B cell (primary cell): ENCODE measurements around the gene IL17RE. TPM values are rescaled to one million over a fixed set of nuclear protein-coding genes. Genes with fewer than 3 reads are reported as not detected.

Source experiments
- ATAC-seq: fragments of 200-7000 bp; cut with Tn5 transposase; one replicate; pipeline ENCODE4 v1.10.0; 2021; ENCODE audit warnings: low read depth, mild to moderate bottlenecking, moderate number of reproducible peaks, moderate library complexity
- CTCF ChIA-PET: fragments of 350-600 bp; sonication (Branson Sonifier 250); formaldehyde crosslinking; loops from one replicate; lab custom pipeline; 2021; ENCODE audit warnings: antibody characterized with exemption, inconsistent platforms; lab: Charles Lee
- POLR2A ChIA-PET: fragments of 350-600 bp; sonication (Branson Sonifier 250); formaldehyde crosslinking; loops from one replicate; lab custom pipeline; 2021; ENCODE audit warnings: antibody characterized with exemption; lab: Charles Lee
- DNase-seq: peaks from one replicate; pipeline ENCODE4 v3.0.0; 2013
- H2AFZ ChIP-seq: 2 replicates; pipeline ENCODE4 v1.6.1; 2012; ENCODE audit warnings: mild to moderate bottlenecking, low read depth, low read length; ENCODE audit not compliant: insufficient read depth, poor library complexity, severe bottlenecking
- H3K27ac ChIP-seq, 2 donors: 1 replicate in 1 of 2; 2 replicates in 1 of 2; pipeline ENCODE4 v1.5.1; 2012 to 2013; ENCODE audit warnings: low read length in 2 of 2, mild to moderate bottlenecking in 2 of 2, moderate library complexity in 1 of 2
- H3K27me3 ChIP-seq, 4 experiments: fragments of 200-600 bp in 1 of 4; sonication (generic) in 1 of 4; replicated peaks in 1 of 4; 1 replicate in 2 of 4; 2 replicates in 2 of 4; pipeline versions ENCODE4 v1.6.1 to v1.7.0; 2013 to 2016; ENCODE audit warnings: low read length in 3 of 4, mild to moderate bottlenecking in 2 of 4, mixed read lengths in 1 of 4, moderate library complexity in 1 of 4; ENCODE audit not compliant: insufficient read depth in 4 of 4, control insufficient read depth in 3 of 4; ENCODE audit errors: control extremely low read depth in 1 of 4
- H3K36me3 ChIP-seq, 2 experiments: replicated peaks in 1 of 2; 1 replicate in 1 of 2; 2 replicates in 1 of 2; pipeline versions ENCODE4 v1.6.1 to v1.7.1; 2013; ENCODE audit warnings: low read length in 1 of 2; ENCODE audit not compliant: insufficient read depth in 2 of 2, control insufficient read depth in 1 of 2; ENCODE audit errors: control extremely low read depth in 1 of 2, extremely low read depth in 1 of 2
- H3K4me1 ChIP-seq, 2 donors: fragments of 200-600 bp in 1 of 2; sonication (generic) in 1 of 2; 1 replicate in 1 of 2; 2 replicates in 1 of 2; pipeline versions ENCODE4 v1.5.1 to v1.6.1; 2013 to 2017; ENCODE audit warnings: low read length in 2 of 2; ENCODE audit not compliant: control insufficient read depth in 2 of 2, insufficient read depth in 2 of 2
- H3K4me2 ChIP-seq: replicated peaks from 2 replicates; pipeline ENCODE3; 2012; ENCODE audit warnings: mild to moderate bottlenecking, low read depth, low read length; ENCODE audit not compliant: poor library complexity, severe bottlenecking
- H3K4me3 ChIP-seq, 5 experiments: fragments of 200-600 bp in 1 of 5; sonication (generic) in 1 of 5; 1 replicate in 3 of 5; 2 replicates in 2 of 5; pipeline versions ENCODE4 v1.5.1 to v1.7.0; 2011 to 2016; ENCODE audit warnings: low read length in 4 of 5, mild to moderate bottlenecking in 4 of 5, low read depth in 2 of 5, control low read depth in 1 of 5, moderate library complexity in 1 of 5; ENCODE audit not compliant: insufficient read depth in 1 of 5; ENCODE audit errors: control extremely low read depth in 1 of 5, extremely low read depth in 1 of 5
- H3K79me2 ChIP-seq: fragments of 200-600 bp; sonication (generic); one replicate; pipeline ENCODE4 v1.6.0; 2016; ENCODE audit warnings: low read length; ENCODE audit not compliant: control insufficient read depth, insufficient read depth
- H3K9ac ChIP-seq: fragments of 200-600 bp; sonication (generic); 2 replicates; pipeline ENCODE4 v1.6.1; 2017; ENCODE audit warnings: mild to moderate bottlenecking, low read length, moderate library complexity
- H3K9me3 ChIP-seq, 3 donors: one replicate each; pipeline versions ENCODE4 v1.6.1 to v1.7.1; 2013; ENCODE audit warnings: low read length in 2 of 3; ENCODE audit not compliant: control insufficient read depth in 2 of 3, insufficient read depth in 1 of 3; ENCODE audit errors: control extremely low read depth in 1 of 3
- H4K20me1 ChIP-seq: 2 replicates; pipeline ENCODE4 v1.6.0; 2012; ENCODE audit warnings: mild to moderate bottlenecking, low read length; ENCODE audit not compliant: insufficient read depth, control insufficient read depth, poor library complexity, severe bottlenecking
- H3K27ac Mint-ChIP-seq: one replicate; pipeline ENCODE4 v1.8.0; 2021; ENCODE audit warnings: mixed read lengths
- H3K27me3 Mint-ChIP-seq: one replicate; pipeline ENCODE4 v1.8.0; 2021; ENCODE audit warnings: mixed read lengths
- H3K4me1 Mint-ChIP-seq: one replicate; pipeline ENCODE4 v1.8.0; 2021; ENCODE audit warnings: mixed read lengths
- H3K4me3 Mint-ChIP-seq: one replicate; pipeline ENCODE4 v1.8.0; 2021; ENCODE audit warnings: mixed read lengths
- H3K9me3 Mint-ChIP-seq: one replicate; pipeline ENCODE4 v1.8.0; 2022; ENCODE audit warnings: mixed read lengths; ENCODE audit not compliant: insufficient read depth
- EZH2 ChIP-seq: IDR thresholded peaks from 2 replicates; pipeline ENCODE4 v1.6.1; 2012; ENCODE audit warnings: borderline replicate concordance, low read depth, mild to moderate bottlenecking, moderate library complexity, low read length; ENCODE audit not compliant: insufficient read depth, poor library complexity, severe bottlenecking
- WGBS: methylation state at CpG from one replicate; pipeline ENCODE4 v1.1.5; 2013; ENCODE audit warnings: missing lambda C conversion rate; ENCODE audit not compliant: insufficient coverage; 5-methylcytosine and 5-hydroxymethylcytosine counted together
- intact Hi-C: fragments of 100-400 bp; cut with micrococcal nuclease; formaldehyde crosslinking; loops from one replicate; pipeline ENCODE4 v1.10.0; 2022
- polyA plus RNA-seq: library from polyadenylated mRNA; depleted of rRNA; stranded (reverse); fragments of >200 nt; gene quantifications from 2 replicates; pipeline ENCODE4 v1.2.3, GENCODE V29; 2012
- total RNA-seq, 2 donors: library from RNA; stranded (reverse); fragments of 120-200 nt in 1 of 2; gene quantifications; 1 replicate in 1 of 2; 2 replicates in 1 of 2; pipeline versions ENCODE4 v1.2.3 to v1.2.4, GENCODE V29; 2013 to 2022
- TF ChIP-seq, protein P1 (sequence below): fragments of 200-600 bp; IDR thresholded peaks from one replicate; pipeline ENCODE4 v1.8.0; 2022; ENCODE audit warnings: antibody characterized with exemption, mild to moderate bottlenecking

Gene IL17RE
- total and polyA plus RNA-seq, 2 donors (not counting 1 experiment from before 2014, with no cell fraction given) = 0.37 TPM; not detected in 1

DNA sequence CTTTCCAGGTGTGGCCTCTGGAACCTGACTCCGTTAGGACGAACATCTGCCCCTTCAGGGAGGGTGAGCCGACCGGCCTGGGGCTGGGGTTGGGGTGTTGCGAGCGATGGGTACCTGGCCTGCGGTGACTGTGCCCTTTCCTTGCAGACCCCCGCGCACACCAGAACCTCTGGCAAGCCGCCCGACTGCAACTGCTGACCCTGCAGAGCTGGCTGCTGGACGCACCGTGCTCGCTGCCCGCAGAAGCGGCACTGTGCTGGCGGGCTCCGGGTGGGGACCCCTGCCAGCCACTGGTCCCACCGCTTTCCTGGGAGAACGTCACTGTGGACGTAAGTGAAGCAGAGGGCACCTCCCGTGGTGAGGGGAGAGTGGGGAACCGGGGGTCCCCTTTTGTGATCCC lies 25.5 kb downstream of the IL17RE start:
- POLR2A ChIA-PET = no interaction called here

DNA sequence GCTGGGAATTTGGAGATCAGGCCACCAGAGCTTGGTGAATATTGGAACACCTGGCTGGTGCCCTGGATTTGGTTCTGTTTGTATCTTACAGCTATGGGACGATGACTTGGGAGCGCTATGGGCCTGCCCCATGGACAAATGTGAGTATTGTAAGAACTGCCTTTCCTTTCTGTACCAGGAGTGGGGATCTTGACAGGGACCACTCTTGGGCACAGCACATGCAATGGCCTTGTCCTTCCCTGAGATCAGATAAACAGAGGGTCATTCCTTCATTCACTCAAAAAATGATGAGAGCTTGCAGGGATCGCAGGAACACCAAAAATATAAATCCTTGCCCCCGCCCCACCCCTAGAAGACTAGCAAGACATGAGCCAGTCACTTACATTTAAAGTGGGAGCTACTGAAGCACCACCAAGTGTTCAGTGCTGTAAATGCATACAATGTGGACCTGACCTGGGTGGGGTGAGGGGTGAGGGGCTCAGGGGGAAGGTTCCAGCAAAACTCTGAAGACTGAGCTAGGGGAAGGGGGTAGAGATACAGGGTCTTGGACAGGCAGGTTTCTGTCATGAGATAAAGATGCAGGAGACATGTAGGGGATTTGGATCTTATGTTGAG lies 28.3 kb downstream of the IL17RE start:
- H3K27ac ChIP-seq = no peak overlapping the region
- peaks cover 22% of the 10 kb centered on the region for H3K79me2 ChIP-seq
- peak overlapping the region; percentile 21 for H3K4me3 Mint-ChIP-seq
- H3K36me3 ChIP-seq = peaks cover 0 to 8% of the 10 kb centered on the region in 2 experiments
- 100% methylated on average over 2 of the region's 4 CpGs for WGBS
- no peaks in the 10 kb centered on the region for H4K20me1 ChIP-seq
- peaks cover 37% of the 10 kb centered on the region for H3K4me1 Mint-ChIP-seq
- ChIA-PET POLR2A (interaction anchor here (0.6 to 0.7 kb wide), 2 partner anchors 212 to 263 kb away, joined by 6 to 9 read pairs; no protein-coding TSS in a partner anchor), CTCF (interaction anchor here (0.6 to 6.0 kb wide), 8 partner anchors 15 to 428 kb away, joined by 3 to 47 read pairs (median 4); partner anchors contain the start of genes JAGN1 and PRRT3)
- no peak overlapping the region for H2AFZ ChIP-seq
- H3K9me3 Mint-ChIP-seq = no peaks in the 10 kb centered on the region
- ATAC-seq (no peak), DNase-seq (no peak)
- peak overlapping the region; percentile 61 for H3K27ac Mint-ChIP-seq
- no peak overlapping the region for H3K4me3 ChIP-seq
- no peaks in the 10 kb centered on the region for H3K9me3 ChIP-seq
- no peak overlapping the region for H3K4me2 ChIP-seq
- no peaks in the 10 kb centered on the region for H3K27me3 ChIP-seq
- no peak for TF ChIP-seq EZH2
- TF ChIP-seq, protein P1, sequence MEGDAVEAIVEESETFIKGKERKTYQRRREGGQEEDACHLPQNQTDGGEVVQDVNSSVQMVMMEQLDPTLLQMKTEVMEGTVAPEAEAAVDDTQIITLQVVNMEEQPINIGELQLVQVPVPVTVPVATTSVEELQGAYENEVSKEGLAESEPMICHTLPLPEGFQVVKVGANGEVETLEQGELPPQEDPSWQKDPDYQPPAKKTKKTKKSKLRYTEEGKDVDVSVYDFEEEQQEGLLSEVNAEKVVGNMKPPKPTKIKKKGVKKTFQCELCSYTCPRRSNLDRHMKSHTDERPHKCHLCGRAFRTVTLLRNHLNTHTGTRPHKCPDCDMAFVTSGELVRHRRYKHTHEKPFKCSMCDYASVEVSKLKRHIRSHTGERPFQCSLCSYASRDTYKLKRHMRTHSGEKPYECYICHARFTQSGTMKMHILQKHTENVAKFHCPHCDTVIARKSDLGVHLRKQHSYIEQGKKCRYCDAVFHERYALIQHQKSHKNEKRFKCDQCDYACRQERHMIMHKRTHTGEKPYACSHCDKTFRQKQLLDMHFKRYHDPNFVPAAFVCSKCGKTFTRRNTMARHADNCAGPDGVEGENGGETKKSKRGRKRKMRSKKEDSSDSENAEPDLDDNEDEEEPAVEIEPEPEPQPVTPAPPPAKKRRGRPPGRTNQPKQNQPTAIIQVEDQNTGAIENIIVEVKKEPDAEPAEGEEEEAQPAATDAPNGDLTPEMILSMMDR = no peak
- H3K27me3 Mint-ChIP-seq = no peaks in the 10 kb centered on the region
- intact Hi-C loops = loop anchor here (5.0 kb wide), 5 partner anchors 89 to 429 kb away; partner anchors contain the start of genes BRPF1, RPUSD3, TATDN2 and VHL
- H3K4me1 ChIP-seq = peaks cover 22 to 26% of the 10 kb centered on the region in 2 donors
- H3K9ac ChIP-seq = no peak overlapping the region

More for the DNA sequence above, 25.5 kb downstream of the IL17RE start:
- H3K4me3 Mint-ChIP-seq = no peak overlapping the region
- no peaks in the 10 kb centered on the region for H3K27me3 ChIP-seq
- H3K4me1 Mint-ChIP-seq = peaks cover 19% of the 10 kb centered on the region
- H2AFZ ChIP-seq = no peak overlapping the region
- H3K27ac ChIP-seq = no peak overlapping the region
- intact Hi-C loops = no loop called here
- TF ChIP-seq EZH2 = no peak
- TF ChIP-seq, protein P1 = no peak
- 97% methylated on average over 18 of the region's 23 CpGs for WGBS
- H3K9ac ChIP-seq = no peak overlapping the region
- H4K20me1 ChIP-seq = no peaks in the 10 kb centered on the region
- no peaks in the 10 kb centered on the region for H3K79me2 ChIP-seq
- H3K4me2 ChIP-seq = no peak overlapping the region
- DNase-seq (no peak), ATAC-seq (no peak)
- H3K9me3 ChIP-seq = no peaks in the 10 kb centered on the region
- H3K27me3 Mint-ChIP-seq = peaks cover 9% of the 10 kb centered on the region
- no peaks in the 10 kb centered on the region for H3K36me3 ChIP-seq
- CTCF ChIA-PET = no interaction called here
- no peak overlapping the region for H3K4me3 ChIP-seq
- H3K9me3 Mint-ChIP-seq = no peaks in the 10 kb centered on the region
- peaks cover 6 to 10% of the 10 kb centered on the region in 2 donors for H3K4me1 ChIP-seq
- H3K27ac Mint-ChIP-seq = no peak overlapping the region
